HepG2 (cell line): ENCODE data around the gene AJUBA. TPM values are rescaled to one million over a fixed set of nuclear protein-coding genes. Genes with fewer than 3 reads are reported as not detected.
A peak's percentile ranks its signal among the peaks of the same experiment; 100 is the strongest.

Experiments
- ATAC-seq: fragments of 200-7000 bp; cut with Tn5 transposase; 3 replicates; pipeline ENCODE4 v1.9.1; 2020; ENCODE audit warnings: mild to moderate bottlenecking, moderate library complexity
- BruUV-seq: library from RNA; stranded (reverse); fragments of 400-500 nt; replicated peaks from 2 replicates; lab custom pipeline; 2021; lab: Mats Ljungman, UMichigan
- CTCF ChIA-PET: fragments of 300-600 bp; formaldehyde crosslinking; extraction: SDS; loops from one replicate; lab custom pipeline; 2021; ENCODE audit warnings: low total read pairs, inconsistent platforms, low intra/inter-chr PET ratio; lab: Yijun Ruan, JAX
- POLR2A ChIA-PET: fragments of 350-600 bp; sonication (Branson Sonifier 250); formaldehyde crosslinking; loops from one replicate; lab custom pipeline; 2020; ENCODE audit warnings: antibody characterized with exemption, inconsistent platforms; lab: Yijun Ruan, JAX
- DNase-seq: peaks from one replicate; pipeline ENCODE4 v3.0.0-alpha.2; 2015; ENCODE audit warnings: low spot score
- FAIRE-seq: peaks from 3 replicates; lab custom pipeline; 2011; peaks lifted over from hg19 to GRCh38; lab: Jason Lieb, UNC
- H2AFZ ChIP-seq: one replicate; pipeline ENCODE4 v1.6.1; 2011; ENCODE audit warnings: low read length, inconsistent platforms
- H3K27ac ChIP-seq: fragments of 300-600 bp; 3 replicates; pipeline ENCODE4 v1.8.0; 2011; ENCODE audit warnings: mixed run types, mild to moderate bottlenecking, mixed read lengths, low read length, inconsistent platforms; ENCODE audit not compliant: insufficient read depth; ENCODE audit errors: extremely low read length
- H3K27me3 ChIP-seq, 2 experiments: fragments of 200-600 bp in 1 of 2; 2 replicates in 1 of 2; 3 replicates in 1 of 2; pipeline versions ENCODE4 v1.6.0 to v1.8.0; 2011; ENCODE audit warnings: low read length in 2 of 2, mild to moderate bottlenecking in 2 of 2, moderate library complexity in 2 of 2, inconsistent platforms in 1 of 2; ENCODE audit not compliant: insufficient read depth in 2 of 2, control insufficient read depth in 1 of 2
- H3K36me3 ChIP-seq, 2 experiments: fragments of 200-600 bp in 1 of 2; replicated peaks in 1 of 2; 2 replicates in 1 of 2; 3 replicates in 1 of 2; pipeline versions ENCODE4 v1.5.1 to v1.8.0; 2011; ENCODE audit warnings: low read length in 2 of 2, inconsistent platforms in 1 of 2; ENCODE audit not compliant: insufficient read depth in 2 of 2, control insufficient read depth in 1 of 2
- H3K4me1 ChIP-seq: 2 replicates; pipeline ENCODE4 v1.5.1; 2012; ENCODE audit warnings: low read length, inconsistent platforms; ENCODE audit not compliant: insufficient read depth
- H3K4me2 ChIP-seq: 2 replicates; pipeline ENCODE4 v1.6.0; 2011; ENCODE audit warnings: low read depth, low read length, inconsistent platforms
- H3K4me3 ChIP-seq, 3 experiments: fragments of 200-600 bp in 1 of 3; sonication (generic), shearing (Covaris generic) in 1 of 3; replicated peaks in 1 of 3; 2 replicates each; pipeline ENCODE4 v1.5.1; 2011 to 2016; ENCODE audit warnings: low read length in 3 of 3, inconsistent platforms in 2 of 3, low read depth in 2 of 3, mild to moderate bottlenecking in 2 of 3, control low read depth in 1 of 3, mixed read lengths in 1 of 3; ENCODE audit not compliant: insufficient read depth in 1 of 3
- H3K79me2 ChIP-seq: one replicate; pipeline ENCODE4 v1.6.1; 2011; ENCODE audit warnings: low read length, inconsistent platforms; ENCODE audit not compliant: insufficient read depth
- H3K9ac ChIP-seq: 2 replicates; pipeline ENCODE4 v1.6.0; 2011; ENCODE audit warnings: mild to moderate bottlenecking, low read depth, low read length, inconsistent platforms; ENCODE audit not compliant: insufficient read depth
- H3K9me3 ChIP-seq: 2 replicates; pipeline ENCODE4 v1.5.1; 2012; ENCODE audit warnings: mild to moderate bottlenecking, low read length
- H4K20me1 ChIP-seq: 2 replicates; pipeline ENCODE4 v1.6.0; 2011; ENCODE audit warnings: inconsistent platforms, mild to moderate bottlenecking, low read length, moderate library complexity; ENCODE audit not compliant: insufficient read depth
- KAT7 ChIP-seq: IDR thresholded peaks from 2 replicates; pipeline ENCODE4 v1.6.1; 2018; ENCODE audit warnings: borderline replicate concordance, missing compliant biosample characterization
- NCOA2 ChIP-seq: sonication (generic); formaldehyde crosslinking; IDR thresholded peaks from 2 replicates; pipeline ENCODE4 v1.8.0; 2022; ENCODE audit warnings: inconsistent platforms
- POLR2A ChIP-seq, 2 experiments: IDR thresholded peaks; 2 replicates each; pipeline ENCODE4 v1.6.1; 2011; ENCODE audit warnings: low read depth in 2 of 2, low read length in 2 of 2, mild to moderate bottlenecking in 1 of 2, moderate library complexity in 1 of 2; ENCODE audit not compliant: insufficient read depth in 1 of 2
- POLR2AphosphoS2 ChIP-seq: IDR thresholded peaks from 2 replicates; pipeline ENCODE4 v1.6.1; 2011; ENCODE audit warnings: low read depth, low read length, improper control_type of control experiment
- POLR2G ChIP-seq: fragments of 200-400 bp; formaldehyde crosslinking; IDR thresholded peaks from 2 replicates; pipeline ENCODE4 v1.6.1; 2018; ENCODE audit warnings: mild to moderate bottlenecking, low read depth, low read length, moderate library complexity
- RBM22 ChIP-seq: fragments of 200-400 bp; formaldehyde crosslinking; optimal IDR thresholded peaks from 2 replicates; pipeline ENCODE3; 2017; ENCODE audit warnings: mild to moderate bottlenecking, low read length, moderate library complexity
- TCF7 ChIP-seq: sonication (generic); IDR thresholded peaks from 2 replicates; pipeline ENCODE4 v1.6.1; 2016; ENCODE audit warnings: antibody characterized with exemption, low read depth
- ZBTB7B ChIP-seq: sonication (generic); formaldehyde crosslinking; IDR thresholded peaks from 2 replicates; pipeline ENCODE4 v1.4.0; 2020; ENCODE audit warnings: missing genetic modification reagents
- ZFYVE20 ChIP-seq: sonication (generic); formaldehyde crosslinking; IDR thresholded peaks from 2 replicates; pipeline ENCODE4 v1.8.0; 2023; ENCODE audit warnings: low read depth, mild to moderate bottlenecking, moderate library complexity, missing genetic modification reagents, borderline replicate concordance
- ZNF34 ChIP-seq: sonication (generic); formaldehyde crosslinking; IDR thresholded peaks from 2 replicates; pipeline ENCODE4 v1.4.0; 2020; ENCODE audit warnings: mild to moderate bottlenecking, missing genetic modification reagents, borderline replicate concordance
- ZNF709 ChIP-seq: sonication (generic); formaldehyde crosslinking; IDR thresholded peaks from 2 replicates; pipeline ENCODE4 v1.5.0; 2020; ENCODE audit warnings: mild to moderate bottlenecking, missing genetic modification reagents
- ZNF746 ChIP-seq: sonication (generic); formaldehyde crosslinking; IDR thresholded peaks from 2 replicates; pipeline ENCODE4 v1.8.0; 2022; ENCODE audit warnings: mild to moderate bottlenecking, missing genetic modification reagents
- WGBS: methylation state at CpG from one replicate; pipeline ENCODE4 v1.1.6; 2017; ENCODE audit warnings: low lambda C conversion rate; 5-methylcytosine and 5-hydroxymethylcytosine counted together
- in situ Hi-C: cut with HindIII; loops from 2 replicates; pipeline ENCODE4 v1.10.0; 2017; ENCODE audit warnings: low pct_unique_long_range_greater_than_20kb; ENCODE audit not compliant: extremely low pct_ligation_motif_present
- intact Hi-C: fragments of 100-400 bp; cut with micrococcal nuclease; formaldehyde crosslinking; loops from one replicate; pipeline ENCODE4 v1.10.0; 2022; ENCODE audit not compliant: unreplicated experiment
- polyA plus RNA-seq, 8 experiments: library from polyadenylated mRNA; depleted of rRNA in 3 of 8; stranded (reverse) in 7 of 8; unstranded in 1 of 8; fragments of >200 nt; fragmentation: Illumina TruSeq in 4 of 8; extraction: Trizol in 4 of 8; gene quantifications; 2 replicates each; pipeline versions ENCODE4 v1.2.1 to v1.2.3, GENCODE V29; 2011 to 2016; ENCODE audit warnings: low read depth in 4 of 8, missing spikeins in 1 of 8, mixed read lengths in 1 of 8; ENCODE audit not compliant: insufficient read depth in 1 of 8
- total RNA-seq, 5 experiments: library from RNA; depleted of rRNA; stranded (reverse); fragments of >200 nt; fragmentation: Illumina TruSeq; extraction: Trizol; gene quantifications; 2 replicates each; pipeline ENCODE4 v1.2.3, GENCODE V29; 2016; ENCODE audit warnings: low read depth in 1 of 5
- TF ChIP-seq, protein P1 (sequence below): sonication (generic); formaldehyde crosslinking; IDR thresholded peaks from 2 replicates; pipeline ENCODE4 v1.5.1; 2020; ENCODE audit warnings: mild to moderate bottlenecking, missing genetic modification reagents
- TF ChIP-seq, protein P2 (sequence below): sonication (generic); formaldehyde crosslinking; IDR thresholded peaks from 2 replicates; pipeline ENCODE4 v1.4.0; 2020; ENCODE audit warnings: mild to moderate bottlenecking, low read depth, missing genetic modification reagents
- TF ChIP-seq, protein P3 (sequence below): sonication (generic); formaldehyde crosslinking; IDR thresholded peaks from 2 replicates; pipeline ENCODE4 v1.5.0; 2020; ENCODE audit warnings: missing genetic modification reagents
- TF ChIP-seq, protein P4 (sequence below): sonication (generic); formaldehyde crosslinking; IDR thresholded peaks from 2 replicates; pipeline ENCODE4 v1.9.0; 2021; ENCODE audit warnings: missing genetic modification reagents, borderline replicate concordance

AJUBA gene
- total and polyA plus RNA-seq, 2 of the 13 experiments (the other 11 are each of a cell fraction or from before 2014, with no cell fraction given), result 157 to 241 TPM

DNA sequence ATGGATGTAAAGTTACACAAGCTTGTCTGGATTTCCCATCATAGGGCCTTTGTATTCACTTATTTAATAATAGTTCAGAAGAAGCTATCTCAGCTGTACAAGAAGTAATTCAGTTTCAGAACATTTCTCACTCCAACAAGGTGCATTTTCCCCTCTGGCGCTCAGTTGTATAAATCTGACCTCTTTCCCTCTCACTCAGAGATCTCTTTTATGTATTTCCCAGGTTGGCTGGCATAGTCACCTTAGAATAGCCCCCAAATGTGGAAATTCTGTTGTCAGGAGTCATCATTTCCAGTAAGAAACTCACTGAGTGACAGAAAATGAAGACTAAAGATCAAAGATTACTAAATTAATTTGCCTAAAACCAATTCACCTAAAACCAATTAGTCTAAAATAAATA is 11.2 kb downstream of the AJUBA start:
- ATAC-seq, result no peak
- intact Hi-C loops (no loop called here), in situ Hi-C loops (no loop called here)
- Histone ChIP-seq H3K4me1 (peaks cover 56% of the 10 kb centered on the region), H2AFZ (no peak overlapping the region), H3K4me2 (no peak overlapping the region), H3K27me3 (no peaks in the 10 kb centered on the region), H4K20me1 (peaks cover 22% of the 10 kb centered on the region), H3K9ac (no peak overlapping the region), H3K27ac (no peak overlapping the region), H3K36me3 (peaks cover 34 to 48% of the 10 kb centered on the region in 2 experiments), H3K79me2 (peaks cover 25% of the 10 kb centered on the region), H3K9me3 (no peaks in the 10 kb centered on the region), H3K4me3 (no peak overlapping the region)
- ChIA-PET CTCF (interaction anchor here (5.4 kb wide), 1 partner anchor 14 kb away, joined by 298 read pairs; the partner anchor contains the start of gene AJUBA), POLR2A (interaction anchor here (0.7 to 26.8 kb wide), 6 partner anchors 5 to 383 kb away, joined by 3 to 1670 read pairs (median 324); partner anchors contain the start of genes ACIN1, AJUBA, C14orf119 and HAUS4)
- BruUV-seq, result no TSS peak
- no peak for DNase-seq
- FAIRE-seq, result no peak
- WGBS, result 96% methylated on average over 1 of the region's 1 CpG
- TF ChIP-seq, protein P1, sequence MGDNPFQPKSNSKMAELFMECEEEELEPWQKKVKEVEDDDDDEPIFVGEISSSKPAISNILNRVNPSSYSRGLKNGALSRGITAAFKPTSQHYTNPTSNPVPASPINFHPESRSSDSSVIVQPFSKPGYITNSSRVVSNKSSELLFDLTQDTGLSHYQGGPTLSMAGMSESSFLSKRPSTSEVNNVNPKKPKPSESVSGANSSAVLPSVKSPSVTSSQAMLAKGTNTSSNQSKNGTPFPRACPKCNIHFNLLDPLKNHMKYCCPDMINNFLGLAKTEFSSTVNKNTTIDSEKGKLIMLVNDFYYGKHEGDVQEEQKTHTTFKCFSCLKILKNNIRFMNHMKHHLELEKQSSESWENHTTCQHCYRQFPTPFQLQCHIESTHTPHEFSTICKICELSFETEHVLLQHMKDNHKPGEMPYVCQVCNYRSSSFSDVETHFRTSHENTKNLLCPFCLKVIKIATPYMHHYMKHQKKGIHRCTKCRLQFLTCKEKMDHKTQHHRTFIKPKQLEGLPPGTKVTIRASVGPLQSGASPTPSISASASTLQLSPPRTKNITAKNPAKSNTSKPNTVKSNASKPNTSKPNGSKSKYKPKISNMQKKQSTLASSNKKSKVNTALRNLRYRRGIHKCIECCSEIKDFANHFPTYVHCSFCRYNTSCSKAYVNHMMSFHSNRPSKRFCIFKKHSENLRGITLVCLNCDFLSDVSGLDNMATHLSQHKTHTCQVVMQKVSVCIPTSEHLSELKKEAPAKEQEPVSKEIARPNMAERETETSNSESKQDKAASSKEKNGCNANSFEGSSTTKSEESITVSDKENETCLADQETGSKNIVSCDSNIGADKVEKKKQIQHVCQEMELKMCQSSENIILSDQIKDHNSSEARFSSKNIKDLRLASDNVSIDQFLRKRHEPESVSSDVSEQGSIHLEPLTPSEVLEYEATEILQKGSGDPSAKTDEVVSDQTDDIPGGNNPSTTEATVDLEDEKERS (CRISPR knock-in tag), result 0 out of 2 replicates have a peak, but pooled peaks have one; percentile 26
- 0 out of 4 replicates have a peak, but pooled peaks of 1 of the 2 experiments have one; percentile 36 for TF ChIP-seq POLR2A (IDR thresholded peaks at IDR 0.05; ENCODE audit: insufficient read depth in 1 of 2, low read depth in 2 of 2, low read length in 2 of 2)
- peak; percentile 87 for TF ChIP-seq RBM22
- no peak for TF ChIP-seq ZNF34 (CRISPR knock-in tag)
- TF ChIP-seq KAT7 (CRISPR knock-in tag), result no peak
- no peak for TF ChIP-seq ZBTB7B
- peak; percentile 96 for TF ChIP-seq POLR2AphosphoS2
- TF ChIP-seq POLR2G, result peak; percentile 61; the same call in 1 of the 2 replicates
- TF ChIP-seq, protein P2, sequence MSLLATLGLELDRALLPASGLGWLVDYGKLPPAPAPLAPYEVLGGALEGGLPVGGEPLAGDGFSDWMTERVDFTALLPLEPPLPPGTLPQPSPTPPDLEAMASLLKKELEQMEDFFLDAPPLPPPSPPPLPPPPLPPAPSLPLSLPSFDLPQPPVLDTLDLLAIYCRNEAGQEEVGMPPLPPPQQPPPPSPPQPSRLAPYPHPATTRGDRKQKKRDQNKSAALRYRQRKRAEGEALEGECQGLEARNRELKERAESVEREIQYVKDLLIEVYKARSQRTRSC (CRISPR knock-in tag), result no peak
- TF ChIP-seq, protein P3, sequence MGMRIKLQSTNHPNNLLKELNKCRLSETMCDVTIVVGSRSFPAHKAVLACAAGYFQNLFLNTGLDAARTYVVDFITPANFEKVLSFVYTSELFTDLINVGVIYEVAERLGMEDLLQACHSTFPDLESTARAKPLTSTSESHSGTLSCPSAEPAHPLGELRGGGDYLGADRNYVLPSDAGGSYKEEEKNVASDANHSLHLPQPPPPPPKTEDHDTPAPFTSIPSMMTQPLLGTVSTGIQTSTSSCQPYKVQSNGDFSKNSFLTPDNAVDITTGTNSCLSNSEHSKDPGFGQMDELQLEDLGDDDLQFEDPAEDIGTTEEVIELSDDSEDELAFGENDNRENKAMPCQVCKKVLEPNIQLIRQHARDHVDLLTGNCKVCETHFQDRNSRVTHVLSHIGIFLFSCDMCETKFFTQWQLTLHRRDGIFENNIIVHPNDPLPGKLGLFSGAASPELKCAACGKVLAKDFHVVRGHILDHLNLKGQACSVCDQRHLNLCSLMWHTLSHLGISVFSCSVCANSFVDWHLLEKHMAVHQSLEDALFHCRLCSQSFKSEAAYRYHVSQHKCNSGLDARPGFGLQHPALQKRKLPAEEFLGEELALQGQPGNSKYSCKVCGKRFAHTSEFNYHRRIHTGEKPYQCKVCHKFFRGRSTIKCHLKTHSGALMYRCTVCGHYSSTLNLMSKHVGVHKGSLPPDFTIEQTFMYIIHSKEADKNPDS (CRISPR knock-in tag), result no peak
- no peak for TF ChIP-seq TCF7
- TF ChIP-seq, protein P4, sequence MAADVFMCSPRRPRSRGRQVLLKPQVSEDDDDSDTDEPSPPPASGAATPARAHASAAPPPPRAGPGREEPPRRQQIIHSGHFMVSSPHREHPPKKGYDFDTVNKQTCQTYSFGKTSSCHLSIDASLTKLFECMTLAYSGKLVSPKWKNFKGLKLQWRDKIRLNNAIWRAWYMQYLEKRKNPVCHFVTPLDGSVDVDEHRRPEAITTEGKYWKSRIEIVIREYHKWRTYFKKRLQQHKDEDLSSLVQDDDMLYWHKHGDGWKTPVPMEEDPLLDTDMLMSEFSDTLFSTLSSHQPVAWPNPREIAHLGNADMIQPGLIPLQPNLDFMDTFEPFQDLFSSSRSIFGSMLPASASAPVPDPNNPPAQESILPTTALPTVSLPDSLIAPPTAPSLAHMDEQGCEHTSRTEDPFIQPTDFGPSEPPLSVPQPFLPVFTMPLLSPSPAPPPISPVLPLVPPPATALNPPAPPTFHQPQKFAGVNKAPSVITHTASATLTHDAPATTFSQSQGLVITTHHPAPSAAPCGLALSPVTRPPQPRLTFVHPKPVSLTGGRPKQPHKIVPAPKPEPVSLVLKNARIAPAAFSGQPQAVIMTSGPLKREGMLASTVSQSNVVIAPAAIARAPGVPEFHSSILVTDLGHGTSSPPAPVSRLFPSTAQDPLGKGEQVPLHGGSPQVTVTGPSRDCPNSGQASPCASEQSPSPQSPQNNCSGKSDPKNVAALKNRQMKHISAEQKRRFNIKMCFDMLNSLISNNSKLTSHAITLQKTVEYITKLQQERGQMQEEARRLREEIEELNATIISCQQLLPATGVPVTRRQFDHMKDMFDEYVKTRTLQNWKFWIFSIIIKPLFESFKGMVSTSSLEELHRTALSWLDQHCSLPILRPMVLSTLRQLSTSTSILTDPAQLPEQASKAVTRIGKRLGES (CRISPR knock-in tag), result no peak
- TF ChIP-seq ZFYVE20, result no peak
- no peak for TF ChIP-seq ZNF709 (CRISPR knock-in tag)
- TF ChIP-seq NCOA2 (CRISPR knock-in tag), result no peak
- TF ChIP-seq ZNF746 (CRISPR knock-in tag), result no peak
